GM21381 (cell line): ENCODE data around the gene COA3.

Experiments used
- ATAC-seq: cut with Tn5 transposase; IDR thresholded peaks from one replicate; pipeline ENCODE4 v1.9.1; 2021; ENCODE audit warnings: mild to moderate bottlenecking, moderate library complexity; ENCODE audit not compliant: unreplicated experiment

Gene COA3, protein sequence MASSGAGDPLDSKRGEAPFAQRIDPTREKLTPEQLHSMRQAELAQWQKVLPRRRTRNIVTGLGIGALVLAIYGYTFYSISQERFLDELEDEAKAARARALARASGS

DNA sequence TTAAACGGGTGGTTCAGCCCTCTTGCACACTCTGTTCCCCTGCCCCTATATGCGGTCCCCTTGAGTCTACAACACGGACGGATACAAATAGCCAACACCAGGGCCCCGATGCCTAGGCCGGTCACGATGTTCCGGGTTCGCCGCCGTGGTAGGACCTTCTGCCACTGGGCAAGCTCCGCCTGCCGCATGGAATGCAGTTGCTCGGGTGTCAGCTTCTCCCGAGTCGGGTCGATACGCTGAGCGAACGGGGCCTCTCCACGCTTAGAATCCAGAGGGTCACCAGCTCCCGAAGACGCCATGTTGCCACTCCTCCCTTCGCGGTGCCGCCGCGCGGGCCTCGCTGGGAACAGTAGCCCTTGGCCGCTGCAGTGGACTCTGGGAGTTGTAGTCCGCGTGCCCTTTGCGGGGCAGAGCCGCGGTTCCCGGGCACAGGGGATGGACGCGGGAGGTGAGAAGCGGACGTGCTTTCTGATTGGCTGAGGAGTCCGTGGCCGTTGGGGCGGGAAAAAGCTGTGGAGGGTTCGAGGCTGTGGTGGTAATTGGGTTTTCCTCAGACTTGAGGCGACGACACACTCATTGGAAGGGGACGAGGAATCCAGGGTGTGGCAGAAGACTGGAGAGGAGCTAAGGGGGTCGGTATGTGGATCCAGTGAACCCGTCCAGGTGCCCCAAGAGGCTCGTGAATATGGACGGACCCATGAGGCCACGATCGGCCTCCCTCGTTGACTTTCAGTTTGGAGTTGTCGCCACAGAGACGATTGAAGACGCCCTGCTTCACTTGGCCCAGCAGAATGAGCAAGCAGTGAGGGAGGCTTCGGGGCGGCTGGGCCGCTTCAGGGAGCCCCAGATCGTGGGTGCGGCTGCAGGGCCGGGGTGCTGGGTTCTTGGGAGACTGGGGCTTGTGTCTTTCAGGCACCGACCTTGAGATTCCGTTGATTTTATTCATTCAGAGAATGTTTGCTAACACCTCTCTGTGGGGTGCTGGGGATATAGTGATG, at the start of gene COA3, which contains the start of gene CNTD1:
COA3 (minus strand) TSS at position 322 of the 998 bp plus-strand sequence; CDS start at position 299, 23 bp downstream.
CNTD1 (plus strand) TSS at position 479 of the 998 bp plus-strand sequence; CDS start at position 686, 207 bp downstream.
- ATAC-seq = peak; percentile 88

DNA sequence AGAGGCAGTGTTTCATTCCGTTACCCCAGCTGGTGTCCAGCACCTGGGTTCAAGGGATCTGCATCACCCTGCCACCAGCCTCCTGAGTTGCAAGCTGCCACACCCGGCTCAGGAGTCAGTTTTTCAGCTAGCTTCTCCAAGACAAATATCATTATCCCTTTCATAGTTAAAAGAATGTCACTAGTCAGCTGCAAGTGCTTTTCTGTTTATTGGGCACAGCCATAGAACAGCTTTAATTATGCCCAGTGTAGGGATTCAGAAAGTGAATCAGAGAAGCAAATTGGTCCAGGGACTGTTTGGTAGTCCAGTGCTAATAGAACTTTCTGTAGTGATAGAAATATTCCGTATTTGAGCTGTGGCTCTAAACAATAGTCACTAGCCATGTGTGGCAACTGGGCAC, 49.6 kb upstream of the COA3 start:
- ATAC-seq = no peak

DNA sequence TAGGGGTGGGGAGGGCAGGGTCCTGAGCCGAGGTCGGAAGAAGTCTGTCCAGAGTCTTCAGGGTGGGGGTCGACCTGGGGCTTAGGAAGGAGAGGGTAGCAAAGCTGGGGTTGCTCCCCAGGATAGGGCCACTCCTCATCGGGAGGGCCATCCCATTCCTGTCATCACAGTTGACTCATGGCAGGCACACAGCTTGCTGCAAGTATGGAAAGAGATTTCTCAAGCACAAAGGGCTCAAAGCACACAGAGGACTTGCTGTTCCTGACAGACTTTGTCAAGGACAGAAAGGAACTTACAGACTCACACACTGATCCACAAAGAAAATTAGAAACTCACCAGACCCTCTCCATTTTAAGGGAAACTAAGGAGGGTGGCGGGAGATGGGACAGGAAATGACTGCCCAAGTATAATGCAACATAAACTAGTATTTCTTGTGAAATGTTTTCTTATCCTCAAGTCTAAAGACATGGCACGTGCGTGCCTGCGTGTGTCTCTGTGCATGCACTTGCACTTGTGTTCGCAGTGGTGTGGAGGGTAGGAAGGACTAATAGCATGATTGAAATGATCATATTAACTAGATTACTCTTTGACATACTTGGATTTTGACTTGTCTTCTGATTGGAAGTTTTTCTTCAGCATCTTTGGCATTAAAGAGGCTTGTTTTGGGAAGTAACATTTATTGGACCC, 48.2 kb upstream of the COA3 start:
- ATAC-seq = no peak

- no peak for ATAC-seq
Observed at GRCh38 chr17:42845918-42846593, 47.6 kb upstream of the COA3 start.

- ATAC-seq = no peak
Observed at GRCh38 chr17:42845556-42845917, 47.0 kb upstream of the COA3 start.

- no peak for ATAC-seq
Observed at GRCh38 chr17:42844761-42845555, 46.5 kb upstream of the COA3 start.

DNA sequence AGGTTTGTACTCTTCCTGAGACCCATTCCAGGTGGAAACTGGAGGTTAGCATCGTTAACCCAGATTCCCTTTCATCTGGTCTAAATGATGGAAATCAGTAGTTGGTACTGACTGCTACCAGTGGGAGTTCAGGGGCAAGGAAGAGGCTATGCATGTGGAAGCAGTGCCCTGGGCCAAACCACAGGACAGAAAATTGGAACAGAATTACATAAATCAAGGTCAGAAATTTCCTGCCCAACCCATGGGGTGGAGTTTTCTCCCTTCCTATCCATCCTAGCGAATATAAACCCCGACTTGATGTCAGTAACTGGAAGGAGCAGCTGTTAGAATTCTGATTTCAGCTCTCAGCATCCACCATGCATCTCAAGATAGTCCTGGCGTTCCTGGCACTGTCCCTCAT, 45.8 kb upstream of the COA3 start, which contains the start of gene AOC2:
AOC2 (plus strand) TSS at position 310 of the 400 bp plus-strand sequence; CDS start at position 357, 47 bp downstream.
- no peak for ATAC-seq

- ATAC-seq = no peak
Observed at GRCh38 chr17:42843358-42843934, 44.9 kb upstream of the COA3 start.

DNA sequence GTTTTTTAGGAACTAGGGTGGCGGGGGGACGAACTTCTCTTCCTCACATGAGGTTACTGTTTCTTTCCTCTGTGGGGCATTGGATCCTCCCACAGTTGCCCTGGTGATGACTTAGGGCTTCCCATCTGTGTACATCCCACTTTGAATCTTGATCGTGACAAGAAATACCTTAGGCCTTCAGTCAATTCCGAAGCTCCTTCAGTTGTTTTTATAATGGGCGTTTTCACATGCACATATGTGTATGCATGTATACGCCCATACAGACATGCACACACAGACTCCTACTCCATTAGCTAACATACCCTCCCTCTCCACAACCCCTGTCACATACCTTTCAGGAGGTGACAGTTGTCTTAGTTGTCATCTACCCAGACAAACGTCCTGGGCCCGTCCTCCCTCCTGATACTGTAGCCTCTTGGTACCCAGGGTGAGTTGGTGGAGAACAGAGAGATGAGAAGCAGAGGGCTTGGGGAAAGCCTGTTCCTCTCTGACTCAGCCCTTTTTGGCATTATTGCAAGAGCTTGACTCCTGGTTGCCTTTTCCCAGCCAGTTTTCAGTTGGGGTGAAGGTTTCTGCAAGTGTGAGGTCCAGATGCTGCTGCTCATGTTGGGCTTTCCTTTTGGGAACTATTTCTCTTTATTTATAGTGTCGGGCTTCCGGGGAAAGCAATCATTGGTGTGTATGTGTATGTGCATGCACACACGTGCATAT, 43.6 kb upstream of the COA3 start:
- ATAC-seq = no peak

GRCh38 chr17:42835732-42836131, 37.2 kb upstream of the COA3 start:
- ATAC-seq = no peak

- no peak for ATAC-seq
Observed at GRCh38 chr17:42833767-42834422, 35.4 kb upstream of the COA3 start.

- ATAC-seq = peak; percentile 82
Observed at GRCh38 chr17:42832934-42833766, 34.6 kb upstream of the COA3 start, which contains the start of gene PSME3. Gene PSME3 (plus strand): TSS chr17:42833397. CDS start chr17:42833632, 235 bp downstream.

DNA sequence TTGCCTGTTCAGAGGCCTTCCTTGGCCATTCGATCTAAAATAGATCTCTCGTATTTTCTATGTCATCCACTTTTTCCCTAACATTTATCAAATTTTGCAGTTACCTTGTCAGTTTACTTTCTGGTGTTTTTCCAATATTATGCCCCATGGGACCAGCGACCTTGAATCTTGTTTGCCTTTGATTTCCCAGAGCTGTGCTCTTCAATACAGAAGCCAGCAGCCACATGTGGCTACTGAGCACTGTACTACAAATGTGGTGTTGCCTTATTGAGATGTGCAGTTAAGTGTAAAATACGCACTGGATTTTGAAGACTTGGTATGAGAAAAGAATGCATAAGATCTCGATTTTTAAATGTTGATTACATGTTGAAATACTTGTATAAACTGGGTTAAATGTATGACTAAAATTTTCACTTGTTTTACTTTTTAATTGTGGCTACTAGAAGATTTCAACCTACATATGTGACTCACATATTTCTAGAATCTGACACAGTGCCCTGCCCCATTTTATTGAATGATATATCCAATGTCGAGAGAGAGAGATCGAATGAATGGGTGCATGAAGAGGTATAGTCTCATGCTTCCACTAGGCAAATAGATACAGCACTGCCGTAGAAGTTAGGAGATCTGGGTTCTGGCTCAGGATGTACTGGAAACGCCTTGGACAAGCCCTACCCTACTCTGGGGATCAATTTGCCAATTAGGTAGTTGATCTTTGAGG, 33.9 kb upstream of the COA3 start:
- no peak for ATAC-seq

DNA sequence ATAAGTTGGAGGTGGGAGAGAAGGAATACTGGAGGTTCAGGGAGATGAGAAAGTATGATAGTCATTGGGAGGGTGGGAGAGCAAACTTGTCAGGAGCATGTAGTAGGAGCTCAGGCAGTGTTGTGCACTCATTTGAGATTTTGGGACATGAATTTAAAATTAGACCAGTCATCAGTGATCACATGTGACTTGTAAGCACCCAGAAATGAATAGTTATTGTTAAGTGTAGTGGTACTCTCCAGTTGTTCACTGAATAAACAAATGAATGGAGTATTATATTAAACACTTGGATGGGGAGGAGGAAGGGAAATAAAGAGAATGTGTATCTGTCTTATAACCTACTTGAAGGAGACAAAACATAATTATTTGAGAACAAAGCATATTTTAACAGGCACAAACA, 32.5 kb upstream of the COA3 start:
- ATAC-seq = no peak

- no peak for ATAC-seq
Observed at GRCh38 chr17:42827472-42827871, 29.0 kb upstream of the COA3 start.

DNA sequence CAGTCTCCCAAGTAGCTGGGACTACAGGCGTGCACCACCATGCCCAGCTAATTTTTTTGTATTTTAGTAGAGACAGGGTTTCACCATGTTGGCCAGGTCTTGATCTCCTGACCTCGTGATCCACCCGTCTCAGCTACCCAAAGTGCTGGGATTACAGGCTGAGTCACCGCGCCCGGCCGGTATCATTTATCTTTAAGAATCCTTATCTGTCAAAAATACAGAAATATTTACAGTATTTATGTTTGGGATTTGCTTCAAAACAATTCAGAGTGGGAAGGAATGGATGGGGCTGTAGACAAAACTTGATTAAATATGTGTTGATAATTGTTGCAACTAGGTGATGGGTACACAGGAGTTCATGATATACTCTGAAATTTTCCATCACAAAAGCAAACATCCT, 22.7 kb upstream of the COA3 start:
- no peak for ATAC-seq

GRCh38 chr17:42819939-42820535, 21.5 kb upstream of the COA3 start:
- ATAC-seq = no peak
